Stimulated activated naive CD8-positive, alpha-beta T cell treated with anti-CD3 and anti-CD28 coated beads, Interleukin-15, amount 100 ng/mL, for 72 hours (primary cell): Measurements from ENCODE around the gene CDHR2.
A peak's percentile ranks its signal among the peaks of the same experiment; 100 is the strongest.
"Not testable (repeated sequence)": the region's sequence is repeated elsewhere in the genome, so short reads cannot be mapped to it uniquely, and the experiment has no call there.

ENCODE experiments used
- ATAC-seq: fragments of 150-1000 bp; cut with Tn5 transposase; 2 replicates; pipeline ENCODE4 v1.10.0; 2021; ENCODE audit warnings: mild to moderate bottlenecking, moderate library complexity
- DNase-seq, 2 donors: peaks; one replicate each; pipeline ENCODE4 v3.0.0; 2021 to 2022
- H3K27ac Mint-ChIP-seq, 2 donors: one replicate each; pipeline ENCODE4 v1.8.0; 2022; ENCODE audit warnings: mild to moderate bottlenecking in 2 of 2, mixed read lengths in 2 of 2, moderate library complexity in 2 of 2
- H3K27me3 Mint-ChIP-seq: one replicate; pipeline ENCODE4 v1.8.0; 2022; ENCODE audit warnings: mixed read lengths
- H3K4me1 Mint-ChIP-seq: one replicate; pipeline ENCODE4 v1.8.0; 2022; ENCODE audit warnings: mild to moderate bottlenecking, mixed read lengths
- H3K4me3 Mint-ChIP-seq, 2 donors: one replicate each; pipeline ENCODE4 v1.8.0; 2022; ENCODE audit warnings: mild to moderate bottlenecking in 2 of 2, mixed read lengths in 2 of 2, moderate library complexity in 1 of 2
- H3K9me3 Mint-ChIP-seq, 2 donors: one replicate each; pipeline ENCODE4 v1.8.0; 2022; ENCODE audit warnings: mixed read lengths in 2 of 2

Gene CDHR2

DNA sequence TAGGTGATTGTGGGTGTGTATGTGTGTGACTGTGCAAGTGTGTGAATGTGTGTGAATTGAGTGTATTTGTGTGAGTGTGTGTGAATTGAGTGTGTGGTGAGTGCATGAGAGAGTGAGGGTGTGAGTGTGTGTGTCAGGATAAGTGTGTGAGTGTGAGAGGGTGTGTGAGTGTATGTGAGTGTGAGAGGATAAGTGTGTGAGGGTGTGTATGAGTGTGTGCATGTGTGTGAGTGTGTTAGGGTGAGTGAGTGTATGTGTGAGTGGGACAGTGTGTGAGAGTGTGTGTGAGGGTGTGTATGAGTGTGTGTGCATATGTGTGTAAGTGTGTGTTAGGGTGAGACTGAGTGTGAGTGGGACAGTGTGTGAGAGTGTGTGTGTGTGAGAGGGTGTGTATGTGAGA lies 39.2 kb downstream of the CDHR2 start:
- peaks cover 7% of the 10 kb centered on the region in 2 donors for H3K9me3 Mint-ChIP-seq
- ATAC-seq = no peak
- H3K4me1 Mint-ChIP-seq = no peaks in the 10 kb centered on the region
- H3K4me3 Mint-ChIP-seq = no peak overlapping the region
- DNase-seq = no peak
- H3K27me3 Mint-ChIP-seq = no peaks in the 10 kb centered on the region
- peak overlapping the region in 1 of 2 donors; percentile 40 for H3K27ac Mint-ChIP-seq

- Mint-ChIP-seq H3K4me1 (no peaks in the 10 kb centered on the region), H3K4me3 (no peak overlapping the region), H3K27ac (no peak overlapping the region), H3K9me3 (peaks cover 7% of the 10 kb centered on the region in 2 donors), H3K27me3 (no peaks in the 10 kb centered on the region)
- DNase-seq (no peak), ATAC-seq (no peak)
These were observed 40.1 kb downstream of the CDHR2 start for GRCh38 chr5:176589039-176589769.

DNA sequence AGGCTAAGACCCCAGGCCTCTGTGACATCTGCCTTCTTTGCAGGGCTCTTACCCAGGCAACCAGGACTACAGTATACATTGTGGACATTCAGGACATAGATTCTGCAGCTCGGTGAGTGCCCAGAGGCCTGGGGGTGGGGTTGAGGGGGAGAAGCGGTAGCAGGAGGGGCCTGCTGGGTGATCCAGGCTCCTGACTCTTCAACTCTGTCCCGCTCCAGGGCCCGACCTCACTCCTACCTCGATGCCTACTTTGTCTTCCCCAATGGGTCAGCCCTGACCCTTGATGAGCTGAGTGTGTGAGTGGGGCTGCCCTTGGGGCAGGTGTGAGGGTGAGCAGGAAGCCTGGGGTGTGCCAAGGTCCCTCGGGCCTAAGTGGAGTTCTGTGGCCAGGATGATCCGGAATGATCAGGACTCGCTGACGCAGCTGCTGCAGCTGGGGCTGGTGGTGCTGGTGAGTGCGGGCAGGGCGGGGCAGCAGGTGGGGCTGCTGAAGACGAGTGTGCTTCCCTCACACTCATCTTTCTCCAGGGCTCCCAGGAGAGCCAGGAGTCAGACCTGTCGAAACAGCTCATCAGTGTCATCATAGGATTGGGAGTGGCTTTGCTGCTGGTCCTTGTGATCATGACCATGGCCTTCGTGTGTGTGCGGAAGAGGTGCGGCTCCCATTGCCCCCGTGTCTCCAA lies 41.0 kb downstream of the CDHR2 start:
- DNase-seq (no peak), ATAC-seq (no peak)
- no peaks in the 10 kb centered on the region for H3K4me1 Mint-ChIP-seq
- H3K4me3 Mint-ChIP-seq = no peak overlapping the region
- H3K9me3 Mint-ChIP-seq = peaks cover 5 to 6% of the 10 kb centered on the region in 2 donors
- H3K27ac Mint-ChIP-seq = no peak overlapping the region
- peaks cover under 1% of the 10 kb centered on the region for H3K27me3 Mint-ChIP-seq

DNA sequence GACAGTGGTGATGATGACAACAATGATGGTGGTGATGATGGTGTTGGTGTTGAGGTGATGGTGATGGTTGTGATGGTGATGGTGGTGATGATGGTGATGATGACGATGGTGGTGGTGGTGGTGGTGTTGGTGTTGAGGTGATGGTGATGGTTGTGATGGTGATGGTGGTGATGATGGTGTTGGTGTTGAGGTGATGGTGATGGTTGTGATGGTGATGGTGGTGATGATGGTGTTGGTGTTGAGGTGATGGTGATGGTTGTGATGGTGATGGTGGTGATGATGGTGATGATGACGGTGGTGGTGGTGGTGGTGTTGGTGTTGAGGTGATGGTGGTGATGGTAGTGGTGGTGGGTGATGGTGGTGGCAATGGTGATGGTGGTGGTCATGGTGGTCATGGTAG lies 42.5 kb downstream of the CDHR2 start:
- not testable (repeated sequence) for H3K27ac Mint-ChIP-seq, DNase-seq, H3K4me3 Mint-ChIP-seq, H3K9me3 Mint-ChIP-seq, H3K4me1 Mint-ChIP-seq, ATAC-seq
- peaks cover 14% of the 10 kb centered on the region for H3K27me3 Mint-ChIP-seq

- DNase-seq (no peak), ATAC-seq (no peak)
- peaks cover 8% of the 10 kb centered on the region for H3K4me1 Mint-ChIP-seq
- no peak overlapping the region for H3K27ac Mint-ChIP-seq
- H3K27me3 Mint-ChIP-seq = peaks cover 14% of the 10 kb centered on the region
- no peaks in the 10 kb centered on the region for H3K9me3 Mint-ChIP-seq
- no peak overlapping the region for H3K4me3 Mint-ChIP-seq
These were observed 43.4 kb downstream of the CDHR2 start for GRCh38 chr5:176592573-176592972.

GRCh38 chr5:176593273-176593869 lies 44.2 kb downstream of the CDHR2 start:
- Mint-ChIP-seq H3K27me3 (peaks cover 20% of the 10 kb centered on the region), H3K4me1 (peaks cover 8% of the 10 kb centered on the region), H3K9me3 (no peaks in the 10 kb centered on the region), H3K27ac (no peak overlapping the region), H3K4me3 (no peak overlapping the region)
- no peak for DNase-seq
- ATAC-seq = no peak

DNA sequence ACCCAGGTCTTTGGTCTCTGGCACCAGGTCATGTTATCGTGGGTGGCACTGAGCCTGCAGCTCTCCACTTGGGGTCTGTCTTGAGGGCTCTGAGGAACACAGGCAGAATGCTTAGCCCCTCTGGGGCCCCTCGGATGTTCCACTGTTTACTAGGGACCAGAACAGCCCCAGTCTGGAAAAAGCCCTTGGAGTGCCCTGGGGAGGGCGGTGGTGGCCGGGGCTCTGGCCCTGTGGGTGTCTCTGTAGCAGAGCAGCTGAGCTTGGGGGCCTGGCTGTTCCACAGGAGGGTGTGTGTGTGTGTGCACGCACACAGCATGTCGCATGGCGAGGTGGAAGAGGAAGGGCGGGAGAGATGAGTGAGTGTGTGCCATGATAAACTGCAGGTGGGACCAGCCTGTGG lies 45.4 kb downstream of the CDHR2 start:
- Mint-ChIP-seq H3K27ac (no peak overlapping the region), H3K4me1 (peaks cover 14% of the 10 kb centered on the region), H3K4me3 (no peak overlapping the region), H3K9me3 (no peaks in the 10 kb centered on the region), H3K27me3 (peaks cover 31% of the 10 kb centered on the region)
- ATAC-seq (no peak), DNase-seq (no peak)

DNA sequence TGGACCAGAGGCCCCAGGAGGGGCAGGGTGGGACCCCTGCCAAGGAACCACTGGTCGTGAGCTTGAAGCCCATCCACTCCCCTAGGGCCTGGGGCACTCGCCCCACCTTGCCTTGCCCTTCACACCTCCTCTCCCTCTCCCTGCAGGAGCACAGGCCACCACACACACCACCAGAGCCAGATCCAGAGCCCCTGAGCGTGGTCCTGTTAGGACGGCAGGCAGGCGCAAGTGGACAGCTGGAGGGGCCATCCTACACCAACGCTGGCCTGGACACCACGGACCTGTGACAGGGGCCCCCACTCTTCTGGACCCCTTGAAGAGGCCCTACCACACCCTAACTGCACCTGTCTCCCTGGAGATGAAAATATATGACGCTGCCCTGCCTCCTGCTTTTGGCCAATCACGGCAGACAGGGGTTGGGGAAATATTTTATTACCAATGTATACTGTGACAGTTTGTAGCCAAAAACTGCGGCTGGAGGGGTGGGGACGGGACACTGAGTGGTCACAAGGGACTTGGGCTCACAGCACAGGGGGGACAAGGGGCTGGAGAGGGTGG lies 46.3 kb downstream of the CDHR2 start:
- Mint-ChIP-seq H3K27ac (no peak overlapping the region), H3K9me3 (no peaks in the 10 kb centered on the region), H3K27me3 (peaks cover 31% of the 10 kb centered on the region), H3K4me1 (peaks cover 21% of the 10 kb centered on the region), H3K4me3 (no peak overlapping the region)
- no peak for ATAC-seq
- DNase-seq = no peak

- ATAC-seq = no peak
- peaks cover 31% of the 10 kb centered on the region for H3K27me3 Mint-ChIP-seq
- H3K4me1 Mint-ChIP-seq = peaks cover 21% of the 10 kb centered on the region
- no peak overlapping the region for H3K27ac Mint-ChIP-seq
- no peak for DNase-seq
- no peaks in the 10 kb centered on the region for H3K9me3 Mint-ChIP-seq
- H3K4me3 Mint-ChIP-seq = peak overlapping the region; percentile 70 to 82
These were observed 47.0 kb downstream of the CDHR2 start for GRCh38 chr5:176596069-176596644.

GRCh38 chr5:176596689-176597416 lies 47.7 kb downstream of the CDHR2 start:
- DNase-seq = peak; percentile 75 to 81
- Mint-ChIP-seq H3K4me3 (peak overlapping the region; percentile 71 to 82), H3K27me3 (peaks cover 32% of the 10 kb centered on the region), H3K27ac (no peak overlapping the region), H3K4me1 (peaks cover 21% of the 10 kb centered on the region), H3K9me3 (no peaks in the 10 kb centered on the region)
- peak; percentile 85 for ATAC-seq

DNA sequence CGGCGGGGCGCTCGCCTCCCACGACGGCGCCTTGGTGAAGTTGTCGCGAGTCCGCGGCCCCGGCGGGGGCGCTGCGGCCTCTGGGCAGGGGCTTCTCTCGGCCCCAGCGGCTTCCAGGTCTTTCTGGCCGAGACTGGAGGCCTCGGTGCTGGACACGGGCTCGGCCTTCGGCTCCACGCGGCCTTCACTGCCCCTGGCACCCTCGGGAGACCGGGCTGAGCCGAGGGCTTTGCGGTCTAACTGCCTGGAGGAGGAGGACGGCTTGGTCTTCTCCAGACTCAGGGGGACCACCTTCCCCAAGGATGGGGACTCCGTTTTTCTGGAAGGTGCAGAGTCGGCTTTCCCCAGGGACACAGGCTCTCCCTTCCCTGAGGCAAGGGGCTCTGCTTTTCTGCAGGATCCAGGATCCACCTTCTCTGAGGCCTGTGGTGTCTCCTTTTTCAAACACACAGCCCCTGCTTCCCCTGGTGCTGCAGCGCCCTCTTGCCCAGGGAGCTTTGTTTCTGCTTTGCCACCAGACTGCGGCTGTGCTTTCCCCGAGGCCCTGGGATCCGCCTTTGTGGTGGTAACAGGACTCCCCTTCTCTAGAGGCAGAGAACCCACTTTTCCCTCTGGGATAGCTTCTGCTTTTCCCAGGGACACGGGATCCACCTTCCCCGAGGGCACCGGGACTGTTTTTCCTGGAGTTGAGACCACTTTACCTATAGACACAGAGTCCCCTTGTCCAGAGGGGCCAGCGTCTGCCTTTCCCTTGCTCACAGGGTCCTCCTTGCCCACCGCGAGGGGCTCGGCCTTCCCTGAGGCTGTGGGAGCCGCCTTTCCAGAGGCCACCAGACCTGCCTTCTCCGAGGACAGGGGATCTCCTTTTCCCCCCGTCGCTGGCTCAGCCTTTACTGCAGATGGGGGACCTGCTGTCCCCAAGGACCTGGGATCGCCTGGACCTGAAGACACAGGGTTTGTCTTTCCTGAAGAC lies 48.6 kb downstream of the CDHR2 start:
- peaks cover 21% of the 10 kb centered on the region for H3K4me1 Mint-ChIP-seq
- ATAC-seq = no peak
- DNase-seq = peak in 1 of 2 donors; percentile 21
- H3K9me3 Mint-ChIP-seq = no peaks in the 10 kb centered on the region
- peaks cover 40% of the 10 kb centered on the region for H3K27me3 Mint-ChIP-seq
- H3K27ac Mint-ChIP-seq = no peak overlapping the region
- H3K4me3 Mint-ChIP-seq = peak overlapping the region; percentile 53 to 55

GRCh38 chr5:176599749-176600430 lies 50.7 kb downstream of the CDHR2 start:
- ATAC-seq, H3K9me3 Mint-ChIP-seq, H3K4me3 Mint-ChIP-seq: not testable (repeated sequence)

GRCh38 chr5:176601901-176602482 lies 52.9 kb downstream of the CDHR2 start:
- Mint-ChIP-seq H3K27ac (no peak overlapping the region), H3K27me3 (peaks cover 38% of the 10 kb centered on the region), H3K9me3 (no peaks in the 10 kb centered on the region), H3K4me1 (peaks cover 13% of the 10 kb centered on the region), H3K4me3 (no peak overlapping the region)
- DNase-seq = no peak
- no peak for ATAC-seq

More at GRCh38 chr5:176599749-176600430, 50.7 kb downstream of the CDHR2 start:
- not testable (repeated sequence) for DNase-seq, H3K27ac Mint-ChIP-seq
- Mint-ChIP-seq H3K4me1 (peaks cover 21% of the 10 kb centered on the region), H3K27me3 (peaks cover 52% of the 10 kb centered on the region)
